IMR-90 (cell line): ENCODE measurements around the gene DPH2. TPM values are rescaled to one million over a fixed set of nuclear protein-coding genes. Genes with fewer than 3 reads are reported as not detected.

ENCODE experiments used
- ATAC-seq: fragments of 200-7000 bp; cut with Tn5 transposase; 2 replicates; pipeline ENCODE4 v1.9.1; 2020; ENCODE audit warnings: low read depth, mild to moderate bottlenecking, moderate library complexity
- BruUV-seq: library from RNA; stranded (reverse); fragments of 400-500 nt; replicated peaks from 2 replicates; lab custom pipeline; 2021; lab: Mats Ljungman, UMichigan
- CTCF ChIA-PET: fragments of 300-600 bp; formaldehyde crosslinking; extraction: SDS; loops from one replicate; lab custom pipeline; 2021; ENCODE audit warnings: antibody characterized with exemption; lab: Yijun Ruan, JAX
- POLR2A ChIA-PET: fragments of 300-600 bp; sonication (Branson Sonifier 250); formaldehyde crosslinking; loops from one replicate; lab custom pipeline; 2022; ENCODE audit warnings: antibody characterized with exemption; ENCODE audit not compliant: unreplicated experiment; lab: Charles Lee
- DNase-seq: peaks from one replicate; pipeline ENCODE4 v3.0.0; 2013
- H2AFZ ChIP-seq: replicated peaks from 2 replicates; pipeline ENCODE3; 2013; ENCODE audit warnings: low read length, mild to moderate bottlenecking; ENCODE audit not compliant: poor library complexity
- H2AK5ac ChIP-seq: 2 replicates; pipeline ENCODE4 v1.6.1; 2013; ENCODE audit warnings: low read depth, low read length, inconsistent platforms
- H2AK9ac ChIP-seq: replicated peaks from 2 replicates; pipeline ENCODE3; 2013; ENCODE audit warnings: mild to moderate bottlenecking, low read depth, low read length, moderate library complexity; ENCODE audit not compliant: poor library complexity
- H2BK120ac ChIP-seq: 2 replicates; pipeline ENCODE4 v1.6.1; 2013; ENCODE audit warnings: low read depth, low read length, inconsistent platforms
- H2BK15ac ChIP-seq: 3 replicates; pipeline ENCODE4 v1.6.1; 2013; ENCODE audit warnings: low read depth, low read length, inconsistent platforms
- H2BK20ac ChIP-seq: 2 replicates; pipeline ENCODE4 v1.6.1; 2013; ENCODE audit warnings: low read depth, mild to moderate bottlenecking, inconsistent platforms, low read length, moderate library complexity
- H2BK5ac ChIP-seq: 2 replicates; pipeline ENCODE4 v1.6.1; 2013; ENCODE audit warnings: mild to moderate bottlenecking, low read depth, low read length, inconsistent platforms; ENCODE audit not compliant: poor library complexity, severe bottlenecking
- H3K14ac ChIP-seq: replicated peaks from 2 replicates; pipeline ENCODE4 v1.6.1; 2013; ENCODE audit warnings: low read depth, low read length, inconsistent platforms
- H3K18ac ChIP-seq: 2 replicates; pipeline ENCODE4 v1.6.1; 2013; ENCODE audit warnings: low read depth, low read length, control low read depth
- H3K23ac ChIP-seq: 2 replicates; pipeline ENCODE4 v1.6.1; 2013; ENCODE audit warnings: low read depth, low read length, inconsistent platforms
- H3K27ac ChIP-seq: 2 replicates; pipeline ENCODE4 v1.5.1; 2013; ENCODE audit warnings: mild to moderate bottlenecking, control low read depth, low read length; ENCODE audit not compliant: insufficient read depth
- H3K27me3 ChIP-seq: 2 replicates; pipeline ENCODE4 v1.6.1; 2013; ENCODE audit warnings: low read length; ENCODE audit not compliant: control insufficient read depth, insufficient read depth
- H3K36me3 ChIP-seq: 2 replicates; pipeline ENCODE4 v1.6.1; 2013; ENCODE audit warnings: low read length, mixed read lengths; ENCODE audit not compliant: control insufficient read depth, insufficient read depth
- H3K4ac ChIP-seq: 2 replicates; pipeline ENCODE4 v1.6.1; 2013; ENCODE audit warnings: low read depth, low read length, inconsistent platforms
- H3K4me1 ChIP-seq: 2 replicates; pipeline ENCODE4 v1.6.1; 2013; ENCODE audit warnings: low read length, mixed read lengths; ENCODE audit not compliant: control insufficient read depth, insufficient read depth
- H3K4me2 ChIP-seq: 2 replicates; pipeline ENCODE4 v1.6.1; 2013; ENCODE audit warnings: low read depth, mild to moderate bottlenecking, control low read depth, low read length, moderate library complexity
- H3K4me3 ChIP-seq: 2 replicates; pipeline ENCODE4 v1.5.1; 2013; ENCODE audit warnings: low read depth, mild to moderate bottlenecking, control low read depth, low read length, moderate library complexity; ENCODE audit not compliant: insufficient read depth
- H3K56ac ChIP-seq: 2 replicates; pipeline ENCODE4 v1.6.1; 2013; ENCODE audit warnings: low read length, inconsistent platforms; ENCODE audit not compliant: insufficient read depth; ENCODE audit errors: extremely low read depth
- H3K79me1 ChIP-seq, 2 experiments: 2 replicates each; pipeline ENCODE4 v1.6.1; 2013; ENCODE audit warnings: low read length in 2 of 2, inconsistent platforms in 1 of 2, low read depth in 1 of 2
- H3K9ac ChIP-seq: 2 replicates; pipeline ENCODE4 v1.6.1; 2013; ENCODE audit warnings: low read depth, low read length, control low read depth
- H3K9me1 ChIP-seq: 2 replicates; pipeline ENCODE4 v1.6.1; 2013; ENCODE audit warnings: low read length, inconsistent platforms; ENCODE audit not compliant: insufficient read depth
- H3K9me3 ChIP-seq: 2 replicates; pipeline ENCODE4 v1.6.1; 2013; ENCODE audit warnings: low read length; ENCODE audit not compliant: control insufficient read depth, insufficient read depth
- H4K20me1 ChIP-seq: 2 replicates; pipeline ENCODE4 v1.6.1; 2013; ENCODE audit warnings: low read length, inconsistent platforms; ENCODE audit not compliant: insufficient read depth
- H4K5ac ChIP-seq: 2 replicates; pipeline ENCODE4 v1.6.1; 2013; ENCODE audit warnings: mild to moderate bottlenecking, low read depth, low read length, control low read depth
- H4K8ac ChIP-seq, 2 experiments: 2 replicates each; pipeline ENCODE4 v1.6.1; 2013; ENCODE audit warnings: low read depth in 2 of 2, low read length in 2 of 2, control low read depth in 1 of 2, inconsistent platforms in 1 of 2
- H4K91ac ChIP-seq: 2 replicates; pipeline ENCODE4 v1.6.1; 2013; ENCODE audit warnings: low read depth, low read length, inconsistent platforms; ENCODE audit not compliant: insufficient read depth
- BHLHE40 ChIP-seq: fragments of 150-350 bp; IDR thresholded peaks from 2 replicates; pipeline ENCODE4 v1.6.1; 2016; ENCODE audit warnings: mild to moderate bottlenecking, low read depth, low read length
- CEBPB ChIP-seq: IDR thresholded peaks from 2 replicates; pipeline ENCODE4 v1.6.1; 2012; ENCODE audit warnings: low read depth, low read length, improper control_type of control experiment
- CTCF ChIP-seq: conservative IDR thresholded peaks from 2 replicates; pipeline ENCODE4 v1.5.1; 2012; ENCODE audit warnings: mild to moderate bottlenecking, low read depth, low read length, improper control_type of control experiment
- FOS ChIP-seq: fragments of 150-350 bp; IDR thresholded peaks from 2 replicates; pipeline ENCODE4 v1.6.1; 2016; ENCODE audit warnings: low read depth, low read length
- MXI1 ChIP-seq: IDR thresholded peaks from 2 replicates; pipeline ENCODE4 v1.6.1; 2012; ENCODE audit warnings: low read depth, mild to moderate bottlenecking, low read length, moderate library complexity, borderline replicate concordance
- POLR2A ChIP-seq: IDR thresholded peaks from 2 replicates; pipeline ENCODE4 v1.6.1; 2012; ENCODE audit warnings: mild to moderate bottlenecking, low read depth, low read length
- RAD21 ChIP-seq: IDR thresholded peaks from 2 replicates; pipeline ENCODE4 v1.6.1; 2012; ENCODE audit warnings: low read length, improper control_type of control experiment
- RCOR1 ChIP-seq: IDR thresholded peaks from 2 replicates; pipeline ENCODE4 v1.6.1; 2012; ENCODE audit warnings: mild to moderate bottlenecking, low read length, improper control_type of control experiment; ENCODE audit not compliant: insufficient replicate concordance
- RFX5 ChIP-seq: IDR thresholded peaks from 2 replicates; pipeline ENCODE4 v1.8.0; 2012; ENCODE audit warnings: low read depth, mild to moderate bottlenecking, low read length, moderate library complexity
- WGBS, 2 experiments: methylation state at CpG; one replicate each; pipeline versions ENCODE4 v1.1.5 to v1.1.7; 2013; ENCODE audit warnings: missing lambda C conversion rate in 2 of 2; ENCODE audit not compliant: insufficient read length in 1 of 2; ENCODE audit errors: extremely low coverage in 2 of 2; 5-methylcytosine and 5-hydroxymethylcytosine counted together
- dilution Hi-C: fragments of 300-500 bp; cut with HindIII; formaldehyde crosslinking; loops from one replicate; pipeline ENCODE4 v1.14.3; 2018; ENCODE audit warnings: low sequenced_read_pairs; ENCODE audit not compliant: unreplicated experiment
- in situ Hi-C: fragments of 300-500 bp; cut with MboI; formaldehyde crosslinking; loops from 3 replicates; pipeline ENCODE4 v1.14.3; 2019; ENCODE audit warnings: low sequenced_read_pairs, inconsistent platforms, mixed read lengths
- intact Hi-C: fragments of 100-400 bp; cut with micrococcal nuclease; formaldehyde crosslinking; loops from 2 replicates; pipeline ENCODE4 v1.10.0; 2022
- polyA plus RNA-seq, 3 experiments: library from polyadenylated mRNA; depleted of rRNA; stranded (reverse); fragments of >200 nt; gene quantifications; 2 replicates each; pipeline ENCODE4 v1.2.3, GENCODE V29; 2012; ENCODE audit warnings: low replicate concordance in 1 of 3
- total RNA-seq: library from RNA; depleted of rRNA; stranded (reverse); fragments of >200 nt; gene quantifications from 2 replicates; pipeline ENCODE4 v1.2.3, GENCODE V29; 2012
- TF ChIP-seq, protein P1 (sequence below): fragments of 150-350 bp; IDR thresholded peaks from 2 replicates; pipeline ENCODE4 v1.6.1; 2016; ENCODE audit warnings: low read depth, mild to moderate bottlenecking, low read length, moderate library complexity, borderline replicate concordance
- TF ChIP-seq, protein P2 (sequence below): fragments of 150-350 bp; IDR thresholded peaks from 2 replicates; pipeline ENCODE4 v1.6.1; 2017; ENCODE audit warnings: mild to moderate bottlenecking, antibody characterized with exemption, low read length, low read depth

DPH2 gene
- total and polyA plus RNA-seq, 2 of the 4 experiments (the other 2 are of a cell fraction), result 21.0 to 32.2 TPM

- no TSS peak for BruUV-seq
- H3K27ac ChIP-seq, result no peak overlapping the region
- no peaks in the 10 kb centered on the region for H3K4me1 ChIP-seq
- H3K9me3 ChIP-seq, result no peaks in the 10 kb centered on the region
- intact Hi-C loops, result no loop called here
- ChIA-PET POLR2A (no interaction called here), CTCF (no interaction called here)
- no peaks in the 10 kb centered on the region for H3K27me3 ChIP-seq
- H4K91ac ChIP-seq, result no peak overlapping the region
- peaks cover 7% of the 10 kb centered on the region; the same call in 1 of the 2 replicates for H4K20me1 ChIP-seq
- no peak overlapping the region for H2AK5ac ChIP-seq
- H3K4me3 ChIP-seq, result no peak overlapping the region
- no peak overlapping the region for H2BK15ac ChIP-seq
- no peak overlapping the region for H2BK20ac ChIP-seq
- no peak overlapping the region for H3K9ac ChIP-seq
- no peak overlapping the region for H2AFZ ChIP-seq
- H3K4me2 ChIP-seq, result no peak overlapping the region
- no peak overlapping the region for H3K18ac ChIP-seq
- H2BK120ac ChIP-seq, result no peak overlapping the region
- dilution Hi-C loops, result no loop called here
- H3K23ac ChIP-seq, result no peak overlapping the region
- no peak overlapping the region for H3K14ac ChIP-seq
- 100% methylated on average over 1 of the region's 3 CpGs; no CpG with 5 or more reads in 1 of the 2 experiments for WGBS, 2 experiments
- H3K36me3 ChIP-seq, result peaks cover 49% of the 10 kb centered on the region
- no peak overlapping the region for H3K56ac ChIP-seq
- in situ Hi-C loops, result loop anchor here (25.0 kb wide), 1 partner anchor 424 kb away; the partner anchor contains the start of gene PTPRF
- no peak overlapping the region for H4K5ac ChIP-seq
- H4K8ac ChIP-seq, result no peak overlapping the region
- no peak overlapping the region for H2AK9ac ChIP-seq
- H3K4ac ChIP-seq, result no peak overlapping the region
- TF ChIP-seq RAD21, result no peak
- TF ChIP-seq, protein P1, sequence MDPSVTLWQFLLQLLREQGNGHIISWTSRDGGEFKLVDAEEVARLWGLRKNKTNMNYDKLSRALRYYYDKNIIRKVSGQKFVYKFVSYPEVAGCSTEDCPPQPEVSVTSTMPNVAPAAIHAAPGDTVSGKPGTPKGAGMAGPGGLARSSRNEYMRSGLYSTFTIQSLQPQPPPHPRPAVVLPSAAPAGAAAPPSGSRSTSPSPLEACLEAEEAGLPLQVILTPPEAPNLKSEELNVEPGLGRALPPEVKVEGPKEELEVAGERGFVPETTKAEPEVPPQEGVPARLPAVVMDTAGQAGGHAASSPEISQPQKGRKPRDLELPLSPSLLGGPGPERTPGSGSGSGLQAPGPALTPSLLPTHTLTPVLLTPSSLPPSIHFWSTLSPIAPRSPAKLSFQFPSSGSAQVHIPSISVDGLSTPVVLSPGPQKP, result no peak
- TF ChIP-seq RCOR1, result no peak
- no peak for TF ChIP-seq CEBPB
- no peak for TF ChIP-seq CTCF
- no peak for TF ChIP-seq FOS
- no peak for TF ChIP-seq RFX5
- TF ChIP-seq POLR2A, result no peak
- TF ChIP-seq BHLHE40, result no peak
- TF ChIP-seq MXI1, result no peak
- TF ChIP-seq, protein P2, sequence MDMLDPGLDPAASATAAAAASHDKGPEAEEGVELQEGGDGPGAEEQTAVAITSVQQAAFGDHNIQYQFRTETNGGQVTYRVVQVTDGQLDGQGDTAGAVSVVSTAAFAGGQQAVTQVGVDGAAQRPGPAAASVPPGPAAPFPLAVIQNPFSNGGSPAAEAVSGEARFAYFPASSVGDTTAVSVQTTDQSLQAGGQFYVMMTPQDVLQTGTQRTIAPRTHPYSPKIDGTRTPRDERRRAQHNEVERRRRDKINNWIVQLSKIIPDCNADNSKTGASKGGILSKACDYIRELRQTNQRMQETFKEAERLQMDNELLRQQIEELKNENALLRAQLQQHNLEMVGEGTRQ, result no peak
- 0 out of 4 replicates have a peak, but pooled peaks cover 0 to 3% of the 10 kb centered on the region in 2 experiments for H3K79me1 ChIP-seq
- ATAC-seq (no peak), DNase-seq (no peak)
- H3K9me1 ChIP-seq, result peaks cover 13% of the 10 kb centered on the region
- H2BK5ac ChIP-seq, result no peak overlapping the region
These were observed 8.1 kb upstream of the DPH2 start for GRCh38 chr1:43961692-43962091.
